ENCODE data around the gene DCDC1.
"Not testable (repeated sequence)": the region's sequence is repeated elsewhere in the genome, so short reads cannot be mapped to it uniquely, and the experiment has no call there.

Gene DCDC1

DNA sequence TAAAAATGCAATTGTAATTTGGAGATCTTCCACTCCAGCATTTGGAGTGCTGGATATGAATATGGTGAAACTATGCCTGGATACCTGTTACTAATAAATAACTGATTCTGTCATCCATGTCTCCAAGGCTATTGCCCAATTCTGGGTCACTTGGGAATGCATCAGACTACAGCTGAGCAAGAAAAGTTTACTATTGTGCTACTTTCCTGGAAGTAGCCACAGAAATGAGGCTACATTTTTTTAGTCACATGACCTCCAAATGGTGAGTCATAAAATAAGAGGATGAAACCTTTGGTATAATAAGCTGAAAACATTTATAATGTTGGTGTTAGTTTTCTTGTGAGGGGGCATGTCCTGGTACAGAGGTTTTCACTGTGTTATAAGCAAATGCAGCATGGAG lies 44.4 kb downstream of the DCDC1 start:
- no peak for DNase-seq

DNA sequence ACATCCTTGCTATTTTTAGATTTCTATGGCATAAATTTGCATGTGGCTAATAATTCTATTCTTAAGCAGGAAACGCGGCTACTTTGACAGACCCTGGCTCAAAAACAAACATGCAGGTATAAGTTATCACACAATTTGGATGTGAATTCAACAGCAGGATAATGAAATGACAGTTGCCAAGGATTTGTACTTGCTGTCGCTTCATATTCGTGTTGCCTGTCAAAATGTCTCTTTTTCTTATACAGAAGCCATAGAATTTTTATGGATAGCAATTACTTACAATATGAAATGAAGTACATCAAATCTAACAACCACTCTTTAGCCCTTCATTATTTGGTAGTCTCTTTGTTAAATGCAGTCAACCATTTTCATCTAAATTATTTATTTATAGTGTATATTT lies 46.4 kb downstream of the DCDC1 start:
- DNase-seq = no peak

DNA sequence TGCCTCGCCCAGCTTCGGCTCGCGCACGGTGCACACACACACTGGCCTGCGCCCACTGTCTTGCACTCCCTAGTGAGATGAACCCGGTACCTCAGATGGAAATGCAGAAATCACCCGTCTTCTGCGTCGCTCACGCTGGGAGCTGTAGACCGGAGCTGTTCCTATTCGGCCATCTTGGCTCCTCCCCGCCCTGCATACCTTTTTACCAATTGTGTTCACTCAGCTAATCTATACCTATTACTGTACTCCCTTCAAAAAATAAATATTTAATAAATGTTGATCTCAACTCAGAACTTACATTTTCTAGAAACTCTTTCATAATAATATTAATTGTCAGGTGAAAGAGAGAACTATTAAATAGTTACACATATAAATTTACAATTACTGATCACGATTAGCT lies 48.0 kb downstream of the DCDC1 start:
- DNase-seq = not testable (repeated sequence)

DNA sequence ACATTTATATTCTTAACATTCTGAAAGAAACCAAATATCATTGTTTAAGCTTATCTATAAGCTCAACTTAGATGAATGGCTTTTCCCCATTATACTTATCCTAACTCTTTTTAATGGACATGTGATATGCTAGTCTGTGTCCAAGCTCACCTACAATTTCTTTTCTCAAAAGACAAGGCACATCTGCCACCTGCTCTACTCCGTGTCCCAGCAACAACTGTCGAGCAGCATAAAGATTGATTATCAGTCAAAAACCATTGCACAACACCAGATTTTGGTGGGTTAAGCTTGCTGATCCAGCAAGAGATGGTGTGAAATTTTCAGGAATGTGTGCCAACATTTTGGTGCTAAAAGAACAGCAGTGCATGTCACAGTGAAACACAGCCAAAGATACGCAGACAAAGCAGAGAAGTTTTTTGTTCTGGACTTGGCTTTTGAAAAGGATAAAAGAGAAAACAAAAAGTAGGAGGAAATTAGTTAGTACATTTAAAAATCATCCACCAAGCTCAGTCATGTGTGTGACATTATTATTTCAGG lies 65.8 kb downstream of the DCDC1 start:
- no peak for DNase-seq

DNA sequence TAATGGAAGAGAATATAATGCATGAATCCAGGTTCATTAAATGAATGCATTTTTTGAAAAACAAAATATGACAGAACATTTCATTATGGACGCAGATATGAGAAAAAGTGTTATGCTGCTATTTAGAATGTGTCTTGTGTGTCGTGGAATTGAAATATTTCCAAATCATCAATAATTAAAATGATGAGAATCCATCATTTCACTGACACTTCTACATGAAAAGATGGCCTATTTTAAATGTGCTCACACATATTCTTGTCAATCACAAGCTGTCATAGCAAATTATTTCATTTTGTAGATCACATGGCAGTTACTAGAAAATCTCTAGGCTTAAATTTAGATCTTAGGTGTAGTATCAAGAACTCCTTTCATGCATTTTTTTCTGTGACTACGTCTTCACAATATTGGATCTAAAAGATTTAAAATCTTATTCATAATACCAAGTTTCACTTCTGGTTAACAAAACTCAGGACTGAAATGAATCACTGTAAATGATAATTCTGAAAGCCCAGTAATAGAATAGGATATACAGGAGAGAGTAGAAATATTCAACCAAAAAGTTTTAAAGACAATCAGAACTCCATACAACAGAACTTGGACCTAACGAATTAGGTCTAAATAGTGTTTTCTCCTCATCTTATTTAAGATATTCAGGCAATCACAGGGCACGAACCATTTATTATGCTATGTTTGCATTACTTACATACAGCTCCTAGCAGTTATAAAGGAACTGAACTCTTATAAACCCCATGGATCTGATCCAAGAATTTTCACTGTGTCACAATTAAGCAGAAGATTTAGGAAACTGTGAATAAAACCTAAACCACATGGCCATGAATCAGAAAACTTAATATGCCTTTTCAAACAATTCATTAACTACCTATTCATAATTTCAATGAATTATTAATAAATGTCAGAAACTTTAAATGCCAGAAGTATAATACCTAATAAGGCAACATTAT lies 67.7 kb downstream of the DCDC1 start:
- no peak for DNase-seq

DNA sequence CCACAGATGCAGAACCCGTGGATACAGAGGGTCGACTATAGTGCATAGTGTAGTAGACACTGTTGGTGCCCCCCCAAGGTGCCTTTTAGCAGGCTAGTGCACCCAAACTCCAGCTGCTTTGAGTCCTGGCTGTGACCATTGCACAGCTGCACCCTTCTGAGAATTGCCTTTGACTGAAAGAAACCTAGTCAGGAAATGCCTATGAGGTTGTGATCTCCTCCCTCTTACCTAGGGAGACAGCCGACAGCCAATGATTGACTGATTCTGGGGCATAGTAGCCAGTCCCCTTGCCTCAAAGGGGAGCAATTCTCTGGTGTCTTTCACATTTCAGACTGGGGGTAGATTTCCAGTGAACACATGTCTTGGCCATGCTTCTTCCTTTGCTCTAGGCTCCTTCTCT lies 74.2 kb downstream of the DCDC1 start:
- DNase-seq = no peak

DNA sequence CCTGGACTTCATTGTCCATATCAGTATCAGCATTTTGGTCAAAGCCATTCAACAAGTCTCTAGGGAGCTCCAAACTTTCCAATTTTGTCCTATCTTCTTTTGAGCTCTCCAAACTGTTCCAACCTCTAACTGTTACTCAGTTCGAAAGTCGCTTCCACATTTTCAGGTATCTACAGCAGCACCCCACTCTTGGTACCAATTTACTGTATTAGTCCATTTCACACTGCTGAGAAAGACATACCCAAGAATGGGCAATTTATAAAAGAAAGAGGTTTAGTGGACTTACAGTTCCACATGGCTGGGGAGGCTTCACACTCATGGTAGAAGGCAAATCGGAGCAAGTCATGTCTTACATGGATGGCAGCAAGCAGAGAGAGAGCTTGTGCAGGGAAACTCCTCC lies 96.0 kb downstream of the DCDC1 start:
- not testable (repeated sequence) for DNase-seq

DNA sequence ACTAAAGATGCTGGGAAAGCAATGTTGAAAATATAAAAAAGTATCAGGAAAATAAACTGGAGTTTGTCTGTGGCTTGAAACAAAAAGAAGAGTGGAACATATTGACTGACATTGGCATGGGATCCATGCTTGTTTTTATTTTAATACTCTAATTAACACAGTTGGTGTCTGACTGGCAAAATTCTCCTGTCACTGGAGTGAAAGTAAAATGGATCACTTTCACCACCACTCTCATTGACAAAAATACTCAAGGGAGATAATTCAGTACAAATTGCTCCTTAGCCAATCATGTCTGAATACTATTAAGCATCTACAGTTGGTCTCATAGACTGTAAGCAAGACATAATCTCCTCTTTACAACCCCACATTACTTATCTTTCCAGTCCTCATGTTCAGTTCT lies 101.8 kb downstream of the DCDC1 start:
- DNase-seq = no peak

DNA sequence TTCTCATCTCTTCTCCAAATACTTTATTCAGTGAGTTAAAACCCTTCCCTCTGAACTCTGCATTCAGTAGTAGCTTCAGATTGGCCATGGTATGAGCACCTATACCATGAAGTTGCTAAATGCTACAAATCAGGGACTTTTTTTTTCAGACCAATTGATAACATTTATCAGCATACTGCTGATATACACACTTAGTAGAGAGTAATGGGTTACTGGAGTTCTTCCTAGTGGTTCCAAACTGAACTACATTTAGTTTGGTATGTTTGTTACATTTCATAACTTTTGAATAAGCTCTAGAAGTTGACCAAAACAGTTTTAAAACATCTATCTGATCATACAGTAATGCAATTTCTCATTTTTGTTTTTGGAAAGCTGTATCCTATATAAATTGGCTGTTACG lies 104.7 kb downstream of the DCDC1 start:
- no peak for DNase-seq

DNA sequence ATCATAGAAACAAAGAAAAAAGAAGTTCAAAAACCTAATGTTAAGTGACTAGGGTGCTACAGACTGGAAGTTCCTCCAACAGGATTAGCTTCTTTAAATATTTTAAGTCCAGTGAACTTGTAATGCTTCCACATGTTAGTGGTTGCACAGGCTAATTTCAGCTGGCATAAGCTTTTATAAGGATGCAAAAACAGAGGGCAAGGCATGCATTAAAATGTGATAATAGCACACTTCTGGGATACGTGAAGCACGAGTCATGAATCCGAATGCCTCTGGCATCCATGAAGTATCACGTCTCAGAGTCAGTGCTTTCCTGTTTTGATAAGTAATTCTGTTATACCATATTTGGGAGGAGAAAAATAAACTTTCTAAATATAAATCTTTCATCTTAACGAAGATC lies 106.8 kb downstream of the DCDC1 start:
- no peak for DNase-seq

DNA sequence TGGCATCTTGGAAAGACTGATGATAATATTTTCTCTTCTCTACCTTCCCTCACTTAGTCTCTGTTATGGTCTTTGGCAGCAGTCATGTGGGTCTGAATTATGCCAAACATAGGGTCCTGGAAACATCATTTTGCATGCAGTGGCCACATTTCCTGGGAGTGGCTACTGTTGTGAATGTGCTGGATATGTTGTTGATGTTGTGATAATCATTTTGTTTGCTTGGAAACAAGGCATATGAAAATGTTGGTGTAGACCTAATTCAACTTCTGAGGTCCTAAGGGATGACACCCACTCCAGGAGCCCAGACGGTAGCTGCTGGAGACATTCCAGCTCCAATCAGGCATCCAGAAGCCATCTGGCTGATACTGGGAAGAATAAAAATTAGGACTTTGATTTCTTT lies 109.7 kb downstream of the DCDC1 start:
- no peak for DNase-seq

DNA sequence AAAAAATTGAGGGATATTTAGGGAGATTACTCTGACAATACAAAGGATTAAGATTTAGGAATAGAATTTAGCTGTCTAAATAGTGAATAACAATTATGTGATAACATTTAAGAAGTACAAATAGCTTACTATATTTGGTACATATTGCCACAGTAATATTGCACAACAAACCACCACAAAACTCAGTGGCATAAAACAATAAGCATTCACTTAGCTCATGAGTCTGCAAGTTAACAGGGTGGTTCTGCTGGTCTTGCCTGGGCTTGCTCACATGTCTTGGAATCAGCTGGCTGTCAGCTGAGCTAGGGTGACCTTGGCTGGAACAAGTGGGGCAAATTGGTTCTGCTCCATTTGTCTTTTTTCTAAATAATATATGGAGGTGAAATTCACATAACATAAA lies 115.1 kb downstream of the DCDC1 start:
- no peak for DNase-seq

DNA sequence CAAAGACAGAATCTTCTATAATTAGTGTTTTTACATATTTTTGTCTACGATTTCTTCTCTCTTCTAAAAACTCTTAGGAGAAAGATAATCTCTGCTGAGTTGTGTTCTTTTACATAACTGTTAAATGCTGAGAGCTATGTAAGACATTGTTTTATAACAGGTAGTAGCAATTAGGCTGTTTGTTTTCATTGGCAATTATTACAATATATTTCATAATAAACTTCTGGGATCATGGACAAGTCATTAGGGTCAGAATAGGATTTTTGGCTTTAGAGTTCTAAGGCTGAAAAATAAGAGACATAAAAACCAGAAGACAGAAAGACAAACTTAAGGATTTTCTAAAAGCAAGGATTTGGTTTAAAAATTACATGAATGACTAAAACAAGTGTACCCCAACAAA lies 120.8 kb downstream of the DCDC1 start:
- DNase-seq = no peak

DNA sequence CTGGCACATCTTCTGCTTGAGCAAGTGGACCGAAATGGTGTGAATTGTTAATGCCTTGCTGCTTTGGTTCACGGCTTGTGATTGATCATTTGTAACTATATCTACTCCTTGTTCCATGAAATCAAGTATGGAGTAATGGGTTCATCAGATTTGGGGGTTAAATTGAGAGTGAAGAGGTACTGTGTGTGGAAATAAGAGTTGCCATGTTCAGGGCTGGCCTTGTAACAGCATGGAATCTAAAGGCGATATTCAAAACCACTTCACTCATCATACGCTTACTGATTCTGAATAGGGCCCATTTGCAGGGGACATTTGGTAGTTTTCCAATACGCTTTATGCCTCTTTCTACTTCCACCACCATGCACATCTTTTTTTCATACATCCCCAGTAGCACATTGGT lies 122.2 kb downstream of the DCDC1 start:
- no peak for DNase-seq

DNA sequence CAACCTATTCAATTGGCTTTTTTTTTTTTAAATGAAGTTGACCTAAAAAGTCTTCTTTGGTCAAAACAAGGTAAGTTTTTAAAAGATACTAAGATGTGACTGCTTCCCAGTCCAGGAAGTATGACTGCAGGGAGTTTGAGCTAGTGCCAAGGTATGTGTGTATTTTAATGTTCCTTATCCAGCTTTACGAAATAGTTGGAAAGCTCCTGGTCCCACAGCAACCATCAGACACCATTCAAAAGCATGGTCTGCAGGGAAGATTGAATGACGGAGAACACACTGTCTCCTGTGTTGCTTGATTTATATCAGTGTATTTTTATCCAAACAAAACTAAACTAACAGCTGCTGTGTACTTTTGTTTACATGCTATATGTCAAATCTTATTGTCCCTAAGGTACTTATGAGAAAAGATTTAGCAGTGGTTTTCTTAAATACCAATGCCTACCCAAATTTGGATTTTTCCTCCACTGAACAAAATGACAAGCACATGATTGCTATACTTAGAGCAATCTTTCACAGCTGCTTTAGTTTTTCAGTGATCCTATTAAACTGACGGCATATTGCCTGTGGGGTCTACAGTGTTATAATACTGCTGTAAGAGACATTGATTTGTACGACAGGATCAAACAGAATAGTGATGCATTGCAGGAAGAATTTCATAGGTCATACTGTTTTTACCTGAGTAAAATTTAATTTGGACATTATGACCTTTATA lies 122.9 kb downstream of the DCDC1 start:
- DNase-seq = no peak

DNA sequence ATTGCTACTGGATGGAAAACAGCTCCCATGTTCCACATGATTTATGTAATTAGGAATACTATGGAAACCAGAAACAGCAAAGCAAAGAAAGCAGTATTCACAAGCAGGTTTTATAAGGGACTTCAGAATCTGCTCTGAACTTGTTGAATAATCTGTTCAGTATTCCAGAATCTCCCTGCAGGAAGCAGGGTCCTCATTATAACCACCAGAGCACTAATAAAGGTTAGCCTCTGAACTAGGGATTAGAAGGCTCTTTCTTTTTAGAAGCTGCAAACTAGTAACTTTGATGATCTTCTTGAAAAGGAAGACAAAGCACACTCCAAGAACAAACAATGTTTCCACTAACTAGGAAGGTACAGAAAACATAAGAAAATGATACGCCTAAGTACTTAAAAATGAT lies 125.8 kb downstream of the DCDC1 start:
- no peak for DNase-seq

DNA sequence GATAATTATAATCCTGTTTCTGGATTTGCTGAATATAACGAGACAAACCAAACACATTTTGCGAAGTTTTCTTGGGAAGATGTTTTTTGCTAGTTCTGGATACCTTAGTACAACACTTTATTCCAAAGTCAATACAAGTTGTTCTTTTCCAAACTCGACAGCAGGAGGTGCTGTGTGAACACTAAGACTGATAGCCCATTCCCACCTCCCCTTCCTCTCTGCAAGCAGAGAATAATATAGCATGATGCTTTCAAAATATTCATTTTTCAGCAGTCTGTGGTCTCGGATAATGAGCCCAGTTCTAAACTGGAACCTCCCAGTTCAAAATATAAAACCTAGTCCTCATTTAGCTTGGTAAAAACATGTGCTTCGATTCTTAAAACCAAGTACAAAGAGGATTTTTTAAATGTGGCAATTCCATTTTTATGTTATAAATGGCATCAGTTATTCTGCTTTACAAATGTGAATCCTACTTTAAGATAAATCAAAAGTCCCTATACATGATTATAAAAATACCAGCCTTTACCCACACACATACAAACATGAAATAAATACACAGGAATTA lies 129.1 kb downstream of the DCDC1 start:
- DNase-seq = no peak

DNA sequence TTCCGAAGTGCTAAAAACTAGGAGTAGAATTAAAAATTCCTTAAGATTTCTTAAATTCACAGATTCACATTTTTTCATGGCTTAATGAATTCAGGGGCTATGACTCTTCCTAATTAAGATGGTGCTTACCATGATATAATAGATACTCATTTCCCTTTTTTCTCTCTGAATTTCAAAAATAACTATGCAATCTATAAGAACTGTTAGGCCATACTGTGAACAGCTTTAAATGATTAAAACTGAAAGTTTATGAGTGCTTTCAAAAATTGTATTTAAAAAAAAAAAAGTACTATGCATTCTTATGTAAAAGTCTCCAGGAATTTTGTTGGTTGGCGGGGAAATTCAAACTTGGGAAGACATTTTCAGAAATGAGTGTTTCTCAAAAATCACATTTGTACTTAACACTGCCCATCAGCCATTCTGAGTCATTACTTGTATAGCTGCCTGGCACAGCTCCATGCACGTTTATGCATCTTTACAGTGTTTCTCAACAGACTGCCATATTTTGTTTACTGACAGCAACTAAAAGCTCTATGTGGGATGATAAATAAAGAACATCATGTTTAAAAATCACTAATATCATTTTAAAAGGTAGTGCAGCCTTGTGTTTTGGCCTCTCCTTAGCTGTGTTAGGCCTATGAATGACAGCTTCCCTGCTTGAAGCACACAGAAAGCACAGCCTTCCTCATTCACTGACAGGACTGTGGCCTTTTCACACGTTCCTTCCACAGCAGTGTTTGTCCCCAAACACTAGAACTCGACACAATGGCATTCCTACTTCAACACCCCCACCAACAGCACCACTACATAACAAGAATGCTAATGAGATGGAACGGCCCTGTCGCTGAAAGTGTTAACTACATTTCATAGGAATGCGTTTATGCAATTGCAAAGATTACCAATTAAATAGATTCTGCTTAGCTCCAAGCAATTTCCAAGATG lies 131.4 kb downstream of the DCDC1 start:
- DNase-seq = no peak

DNA sequence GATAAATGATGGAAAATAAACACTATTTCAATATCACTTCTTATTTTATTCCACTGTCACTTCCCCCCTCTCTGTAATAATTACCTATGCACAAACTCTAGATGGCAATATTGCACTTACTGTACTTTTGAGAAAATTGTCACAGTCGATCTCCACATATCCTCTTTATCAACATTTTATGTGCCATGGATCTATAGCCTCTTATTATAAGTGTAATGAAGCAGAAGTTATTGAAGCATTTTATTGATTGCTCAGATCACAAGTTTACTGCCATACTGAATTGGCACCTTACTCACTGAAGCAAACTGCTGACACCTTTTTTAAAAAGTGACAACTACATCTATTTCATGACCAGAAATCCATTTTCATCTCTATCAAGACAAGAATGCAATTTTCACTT lies 133.4 kb downstream of the DCDC1 start:
- DNase-seq = no peak

DNA sequence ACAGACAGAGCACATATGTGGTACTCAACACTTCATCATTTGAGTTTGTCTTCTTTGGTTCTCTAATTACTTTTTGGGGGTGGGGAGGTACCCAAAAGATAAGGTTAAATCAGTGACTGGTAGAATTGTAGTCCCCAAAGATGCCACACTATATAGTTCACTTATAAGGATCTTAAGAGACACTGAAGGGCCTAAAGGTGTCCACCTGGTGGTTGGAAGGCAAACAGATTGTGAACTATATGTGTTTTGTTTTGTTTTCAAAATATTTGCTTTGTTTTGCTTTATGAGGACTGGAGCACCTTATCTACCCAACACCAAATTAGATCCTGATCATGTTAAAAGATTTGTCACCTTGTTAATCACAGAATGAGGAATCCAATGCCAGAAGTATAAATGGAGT lies 136.1 kb downstream of the DCDC1 start:
- DNase-seq = no peak

DNA sequence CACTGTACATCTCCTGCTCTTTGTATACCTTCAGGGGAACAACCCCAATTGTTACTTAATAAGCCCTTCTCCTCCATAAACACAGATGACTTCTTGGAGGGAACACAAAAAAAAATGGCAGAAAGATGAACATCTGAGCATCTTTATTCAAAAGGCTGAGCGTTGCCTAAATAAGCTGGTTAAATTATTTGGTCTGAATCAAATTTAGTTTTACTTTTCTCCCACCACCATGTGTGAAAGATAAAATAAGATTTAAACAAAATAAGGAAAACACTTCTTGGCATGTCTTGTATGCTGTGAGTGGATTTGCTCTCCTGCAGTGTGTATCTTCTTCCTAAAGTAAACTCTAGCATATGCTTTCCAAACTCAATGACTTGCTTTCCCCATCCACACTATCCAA lies 137.9 kb downstream of the DCDC1 start:
- DNase-seq = no peak

DNA sequence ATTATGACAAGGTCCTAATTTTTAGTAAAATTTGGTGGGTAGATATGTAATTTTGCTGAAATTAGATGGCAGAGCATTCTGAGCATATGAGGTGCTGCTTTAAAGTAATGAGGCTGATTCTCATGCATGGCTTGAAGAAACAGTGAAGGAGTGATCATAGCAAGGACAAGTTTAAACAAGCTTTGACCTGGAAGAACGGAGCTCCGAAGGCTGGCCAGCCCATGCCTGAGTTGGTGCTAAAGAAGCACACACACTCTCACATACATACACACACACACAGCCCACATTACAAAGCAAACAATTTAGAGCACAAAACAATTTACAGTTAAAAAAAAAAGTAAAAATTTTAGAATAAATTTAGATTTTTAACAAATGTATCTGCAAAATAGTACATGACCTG lies 150.7 kb downstream of the DCDC1 start:
- no peak for DNase-seq

DNA sequence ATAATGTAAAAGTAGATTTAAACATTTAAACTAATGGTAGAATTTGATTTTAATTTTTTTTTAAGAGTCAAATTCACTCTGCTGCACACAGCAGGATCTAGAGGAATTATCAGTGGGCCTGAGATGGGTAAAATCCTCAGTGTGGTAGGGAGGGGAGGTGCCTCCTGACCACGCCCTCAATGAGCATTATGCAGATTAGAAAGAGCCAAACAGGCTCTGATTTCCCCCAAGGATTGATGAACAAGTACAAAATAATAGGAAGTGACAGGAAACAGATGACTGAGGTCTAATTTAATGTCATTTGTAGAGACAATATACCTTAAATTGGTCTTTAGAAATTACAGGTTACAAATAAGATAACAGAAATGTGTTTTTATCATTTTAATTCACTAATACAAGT lies 155.2 kb downstream of the DCDC1 start:
- DNase-seq = no peak

All from activated CD4-positive, alpha-beta T cell treated with anti-CD3 and anti-CD28 coated beads for 1 hour (primary cell).